Stimulated activated naive CD8-positive, alpha-beta T cell treated with anti-CD3 and anti-CD28 coated beads, Interleukin-15, amount 100 ng/mL, for 72 hours (primary cell): Measurements from ENCODE around the gene MADD.

Experiments
- ATAC-seq: fragments of 150-1000 bp; cut with Tn5 transposase; 2 replicates; pipeline ENCODE4 v1.10.0; 2021; ENCODE audit warnings: mild to moderate bottlenecking, moderate library complexity
- DNase-seq, 2 donors: peaks; one replicate each; pipeline ENCODE4 v3.0.0; 2021 to 2022
- H3K27ac Mint-ChIP-seq, 2 donors: one replicate each; pipeline ENCODE4 v1.8.0; 2022; ENCODE audit warnings: mild to moderate bottlenecking in 2 of 2, mixed read lengths in 2 of 2, moderate library complexity in 2 of 2
- H3K27me3 Mint-ChIP-seq: one replicate; pipeline ENCODE4 v1.8.0; 2022; ENCODE audit warnings: mixed read lengths
- H3K4me1 Mint-ChIP-seq: one replicate; pipeline ENCODE4 v1.8.0; 2022; ENCODE audit warnings: mild to moderate bottlenecking, mixed read lengths
- H3K4me3 Mint-ChIP-seq, 2 donors: one replicate each; pipeline ENCODE4 v1.8.0; 2022; ENCODE audit warnings: mild to moderate bottlenecking in 2 of 2, mixed read lengths in 2 of 2, moderate library complexity in 1 of 2
- H3K9me3 Mint-ChIP-seq, 2 donors: one replicate each; pipeline ENCODE4 v1.8.0; 2022; ENCODE audit warnings: mixed read lengths in 2 of 2

MADD gene

DNA sequence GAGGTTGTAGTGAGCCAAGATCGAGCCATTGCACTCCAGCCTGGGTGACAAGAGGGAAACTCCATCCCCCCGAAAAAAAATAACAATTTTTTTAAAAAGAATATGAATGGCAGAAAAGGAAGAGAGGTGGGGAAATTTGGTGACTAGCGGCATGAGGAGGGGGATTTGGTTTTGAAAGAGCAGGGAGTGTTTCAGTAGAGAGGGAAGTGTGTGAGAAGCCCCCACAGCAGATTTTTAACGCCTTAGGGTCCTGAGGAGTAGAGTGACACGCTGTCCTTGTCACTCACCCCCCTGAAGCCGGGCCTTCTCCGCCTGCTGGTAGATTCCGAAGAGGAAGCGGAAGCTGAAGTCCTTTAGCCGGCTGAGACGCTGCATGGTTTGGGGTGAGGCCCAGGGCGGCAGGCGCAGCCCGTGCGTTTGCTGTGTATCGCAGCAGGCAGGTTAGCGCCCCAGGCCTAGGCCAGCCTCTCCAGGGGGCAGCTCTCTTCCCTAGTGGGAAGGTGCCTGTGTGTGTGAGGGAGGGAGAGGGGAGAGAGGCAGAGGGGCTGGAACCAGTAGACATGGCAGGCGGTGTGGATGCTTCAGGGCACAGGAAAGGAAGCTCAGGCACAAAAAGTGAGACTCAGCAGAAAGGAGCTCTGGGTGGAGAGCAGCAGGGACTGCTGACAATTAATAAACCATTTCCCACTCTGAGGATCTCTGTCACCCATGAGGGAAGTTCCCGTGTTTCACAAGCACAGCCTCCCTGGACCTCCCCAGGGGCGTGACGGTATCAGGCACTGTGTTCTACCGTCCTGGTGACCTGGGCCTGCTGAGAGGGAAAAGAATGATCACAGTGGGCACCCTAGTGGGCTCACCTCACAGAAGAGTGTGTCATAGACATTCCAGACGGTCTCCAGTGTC lies 25.2 kb upstream of the MADD start:
- no peak for DNase-seq
- Mint-ChIP-seq H3K27ac (peak overlapping the region; percentile 22 to 85), H3K27me3 (no peaks in the 10 kb centered on the region), H3K4me3 (no peak overlapping the region), H3K9me3 (no peaks in the 10 kb centered on the region), H3K4me1 (peaks cover 36% of the 10 kb centered on the region)
- ATAC-seq, result no peak

DNA sequence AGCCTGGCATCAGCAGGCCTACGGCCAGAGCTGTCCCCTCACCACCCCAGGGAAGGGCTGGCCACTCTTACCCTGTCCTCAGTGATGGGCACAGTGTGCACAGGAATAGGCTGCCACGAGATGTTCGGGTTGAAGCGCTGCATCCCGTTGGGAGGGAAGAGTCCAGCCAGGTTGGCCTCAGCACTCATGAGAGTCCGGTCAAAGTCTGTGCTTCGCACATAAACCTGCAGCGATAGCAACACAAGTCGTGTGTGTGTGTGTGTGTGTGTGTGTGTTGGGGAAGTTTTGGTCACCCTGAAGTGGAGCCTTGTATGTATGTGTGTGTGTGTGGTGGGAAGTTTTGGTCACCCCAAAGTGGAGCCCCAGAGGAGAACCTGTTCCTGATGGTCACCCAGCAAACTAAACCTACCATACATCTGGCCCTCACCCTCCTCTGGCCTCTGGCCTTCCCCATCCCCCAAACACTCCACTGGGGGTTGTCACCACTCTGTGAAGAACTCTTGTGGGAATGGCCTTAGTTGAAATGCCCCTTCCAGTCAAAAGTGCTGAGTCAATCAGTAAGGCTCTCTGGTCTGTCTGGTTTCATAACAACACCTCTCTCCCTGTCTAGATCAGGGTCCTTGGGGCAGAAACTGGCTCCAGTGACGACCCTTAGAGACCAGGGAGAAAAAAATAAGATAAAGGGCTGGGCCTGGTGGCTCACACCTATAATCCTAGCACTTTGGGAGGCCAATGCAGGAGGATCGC lies 24.1 kb upstream of the MADD start:
- Mint-ChIP-seq H3K27ac (peak overlapping the region in 1 of 2 donors; percentile 82), H3K9me3 (no peaks in the 10 kb centered on the region)

DNA sequence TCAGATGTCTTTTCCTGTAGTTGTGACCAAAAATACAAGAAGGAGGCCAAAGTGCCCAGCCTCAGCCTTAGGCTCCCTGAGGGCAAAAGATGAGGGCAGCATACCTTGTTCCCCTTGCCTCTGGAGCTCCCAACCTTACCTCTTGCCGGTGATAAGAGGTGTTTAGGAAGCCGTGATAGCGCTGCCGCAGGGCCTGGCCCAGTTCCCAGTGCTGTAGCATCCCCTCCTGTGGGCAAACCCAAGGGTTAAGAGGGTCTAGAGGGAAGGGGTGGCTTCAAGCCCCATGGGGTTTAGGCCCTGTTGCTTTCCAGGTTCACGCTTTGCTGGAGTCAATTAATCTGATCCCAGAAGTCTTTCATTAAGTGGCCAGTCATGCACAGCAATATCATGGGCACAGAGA lies 22.4 kb upstream of the MADD start:
- no peaks in the 10 kb centered on the region for H3K27me3 Mint-ChIP-seq
- DNase-seq (no peak), ATAC-seq (no peak)
- H3K4me3 Mint-ChIP-seq, result peak overlapping the region; percentile 89 to 98
- H3K4me1 Mint-ChIP-seq, result peaks cover 21% of the 10 kb centered on the region
- peak overlapping the region in 1 of 2 donors; percentile 63 for H3K27ac Mint-ChIP-seq
- H3K9me3 Mint-ChIP-seq, result no peaks in the 10 kb centered on the region

More for the DNA sequence above, 24.1 kb upstream of the MADD start:
- Mint-ChIP-seq H3K27me3 (no peaks in the 10 kb centered on the region), H3K4me3 (no peak overlapping the region), H3K4me1 (peaks cover 33% of the 10 kb centered on the region)
- DNase-seq, result no peak
- ATAC-seq, result no peak

DNA sequence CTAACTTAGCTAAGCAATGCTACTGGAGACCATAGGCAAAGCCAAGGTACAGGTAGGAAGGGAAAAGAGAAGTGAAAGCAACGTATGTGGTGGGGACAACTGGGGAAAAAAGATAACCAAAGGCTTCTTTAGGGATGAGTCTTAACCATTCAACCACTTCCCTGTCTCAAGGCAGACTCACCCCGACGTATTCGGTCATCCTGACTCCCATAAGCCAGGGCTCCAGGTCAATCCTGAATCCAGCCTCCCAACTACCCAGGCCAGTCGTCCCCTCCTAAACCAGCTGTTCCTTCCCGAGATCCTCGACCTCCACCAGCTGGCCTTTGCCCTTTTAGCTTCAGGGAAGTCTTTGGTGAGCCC lies 21.6 kb upstream of the MADD start:
- peaks cover 21% of the 10 kb centered on the region for H3K4me1 Mint-ChIP-seq
- H3K4me3 Mint-ChIP-seq, result peak overlapping the region; percentile 89 to 98
- H3K9me3 Mint-ChIP-seq, result no peaks in the 10 kb centered on the region
- ATAC-seq (peak; percentile 34), DNase-seq (no peak)
- H3K27me3 Mint-ChIP-seq, result no peaks in the 10 kb centered on the region
- H3K27ac Mint-ChIP-seq, result peak overlapping the region; percentile 99

DNA sequence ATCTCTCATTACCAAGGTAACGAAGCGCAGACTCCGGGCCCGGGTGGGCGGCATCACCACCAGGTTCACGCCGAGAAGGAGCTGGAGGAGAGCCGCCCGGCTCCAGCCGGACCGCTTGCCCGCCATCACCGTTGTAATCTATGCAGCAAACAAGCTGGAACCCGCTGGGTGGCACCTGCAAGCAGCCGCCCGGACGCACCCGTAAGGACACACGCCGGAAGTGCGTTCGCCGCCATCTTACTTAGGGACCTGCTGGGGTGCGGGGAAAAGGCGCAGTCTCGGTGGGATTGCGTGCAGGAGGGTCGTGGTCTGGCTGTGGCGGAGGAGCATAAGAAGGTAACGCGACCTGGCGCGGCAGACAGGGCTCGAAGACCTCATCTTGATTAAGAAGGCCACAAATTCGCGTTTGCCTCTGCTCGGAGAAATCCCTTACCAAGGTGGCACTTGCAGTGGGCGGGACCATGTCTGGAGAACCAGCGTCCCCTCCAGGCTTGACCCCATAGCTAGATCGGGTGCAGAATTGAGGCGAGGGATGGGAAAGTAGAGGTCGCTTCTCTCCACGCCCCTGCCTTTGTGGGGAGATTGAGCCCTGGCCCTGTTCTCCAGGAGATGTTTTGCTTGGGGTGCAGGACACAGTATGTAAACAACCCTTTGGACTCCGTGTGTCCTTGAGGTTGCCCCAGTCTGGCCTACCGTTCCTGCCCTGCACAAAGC lies 21.1 kb upstream of the MADD start, which contains the start of gene ACP2:
Gene ACP2 (minus strand): TSS at position 151 of the 714 bp plus-strand sequence. CDS start 25 bp downstream, at position 126.
- DNase-seq (peak; percentile 90), ATAC-seq (peak; percentile 97)
- Mint-ChIP-seq H3K4me1 (peaks cover 22% of the 10 kb centered on the region), H3K27ac (peak within 1 kb of the TSS; percentile 99), H3K27me3 (no peaks in the 10 kb centered on the region), H3K4me3 (peak within 1 kb of the TSS; percentile 89 to 98), H3K9me3 (no peaks in the 10 kb centered on the region)

DNA sequence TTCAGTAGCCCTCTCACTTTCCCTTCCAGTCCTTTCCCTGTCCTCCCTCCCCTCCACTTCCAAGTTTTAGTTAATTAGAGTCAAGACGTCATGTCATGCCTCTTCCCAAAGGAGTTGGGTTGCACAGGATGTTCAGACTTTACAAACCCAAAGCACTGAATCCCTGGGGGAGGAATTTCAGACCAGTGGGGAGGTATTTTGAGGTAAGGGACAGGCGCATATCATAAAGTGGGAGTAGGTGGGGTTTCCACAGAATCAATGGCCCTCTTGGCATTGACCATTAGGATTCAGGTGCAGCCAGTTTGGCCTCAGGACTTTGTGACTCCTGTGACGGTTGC lies 20.6 kb upstream of the MADD start:
- Mint-ChIP-seq H3K4me3 (peak overlapping the region; percentile 89 to 98), H3K27me3 (no peaks in the 10 kb centered on the region), H3K27ac (peak overlapping the region; percentile 99), H3K4me1 (peaks cover 24% of the 10 kb centered on the region), H3K9me3 (no peaks in the 10 kb centered on the region)
- DNase-seq (no peak), ATAC-seq (no peak)

- Mint-ChIP-seq H3K4me3 (no peak overlapping the region), H3K27ac (no peak overlapping the region), H3K9me3 (no peaks in the 10 kb centered on the region), H3K27me3 (no peaks in the 10 kb centered on the region), H3K4me1 (peaks cover 27% of the 10 kb centered on the region)
- no peak for ATAC-seq
- no peak for DNase-seq
Measured at GRCh38 chr11:47251751-47252150, 18.2 kb upstream of the MADD start.

GRCh38 chr11:47253660-47254059 lies 16.3 kb upstream of the MADD start:
- Mint-ChIP-seq H3K4me3 (no peak overlapping the region), H3K9me3 (no peaks in the 10 kb centered on the region), H3K27ac (no peak overlapping the region), H3K4me1 (peaks cover 27% of the 10 kb centered on the region), H3K27me3 (no peaks in the 10 kb centered on the region)
- no peak for ATAC-seq
- DNase-seq, result no peak

GRCh38 chr11:47254386-47254785 lies 15.5 kb upstream of the MADD start:
- Mint-ChIP-seq H3K4me3 (no peak overlapping the region), H3K4me1 (peaks cover 32% of the 10 kb centered on the region), H3K27ac (peak overlapping the region in 1 of 2 donors; percentile 64), H3K9me3 (no peaks in the 10 kb centered on the region), H3K27me3 (no peaks in the 10 kb centered on the region)
- no peak for DNase-seq
- ATAC-seq, result no peak

DNA sequence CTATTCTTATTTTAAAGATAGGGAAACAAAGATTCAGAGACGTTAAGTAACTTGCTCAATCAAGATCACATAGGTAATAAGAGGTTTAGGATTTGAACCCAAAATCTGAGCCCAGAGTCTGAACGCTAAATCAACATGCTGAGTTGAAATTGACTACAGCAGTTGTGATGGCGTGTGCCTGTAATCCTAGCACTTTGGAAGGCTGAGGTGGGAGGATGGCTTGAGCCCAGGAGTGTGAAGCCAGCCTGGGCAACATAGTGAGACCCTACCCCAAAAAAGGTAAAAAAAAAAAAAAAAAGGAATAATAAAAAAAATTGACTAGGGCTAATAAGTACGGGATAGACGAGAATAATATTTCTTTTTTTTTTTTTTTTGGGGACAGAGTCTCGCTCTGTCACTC lies 13.6 kb upstream of the MADD start:
- DNase-seq (no peak), ATAC-seq (no peak)
- Mint-ChIP-seq H3K27ac (no peak overlapping the region), H3K4me1 (peaks cover 41% of the 10 kb centered on the region), H3K4me3 (no peak overlapping the region), H3K27me3 (no peaks in the 10 kb centered on the region), H3K9me3 (no peaks in the 10 kb centered on the region)

DNA sequence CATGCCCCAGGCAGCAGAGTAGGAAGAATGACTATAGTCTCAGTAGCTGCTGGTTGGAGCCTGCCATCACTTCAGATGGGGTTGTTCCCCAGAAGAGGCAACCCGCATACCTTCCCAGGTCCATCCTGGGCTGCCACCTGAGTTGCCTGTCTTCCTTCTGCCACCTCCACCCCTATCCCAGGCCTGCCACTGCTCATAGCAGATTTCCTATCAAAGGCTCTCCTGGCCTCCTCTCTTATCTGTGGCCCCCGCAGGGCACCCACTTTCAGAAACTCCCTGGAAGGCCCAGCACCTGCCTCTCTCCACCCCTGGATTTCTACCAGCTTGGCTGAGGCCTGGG lies 12.8 kb upstream of the MADD start:
- Mint-ChIP-seq H3K9me3 (no peaks in the 10 kb centered on the region), H3K4me1 (peaks cover 41% of the 10 kb centered on the region), H3K27me3 (no peaks in the 10 kb centered on the region), H3K4me3 (no peak overlapping the region), H3K27ac (no peak overlapping the region)
- DNase-seq (no peak), ATAC-seq (no peak)

DNA sequence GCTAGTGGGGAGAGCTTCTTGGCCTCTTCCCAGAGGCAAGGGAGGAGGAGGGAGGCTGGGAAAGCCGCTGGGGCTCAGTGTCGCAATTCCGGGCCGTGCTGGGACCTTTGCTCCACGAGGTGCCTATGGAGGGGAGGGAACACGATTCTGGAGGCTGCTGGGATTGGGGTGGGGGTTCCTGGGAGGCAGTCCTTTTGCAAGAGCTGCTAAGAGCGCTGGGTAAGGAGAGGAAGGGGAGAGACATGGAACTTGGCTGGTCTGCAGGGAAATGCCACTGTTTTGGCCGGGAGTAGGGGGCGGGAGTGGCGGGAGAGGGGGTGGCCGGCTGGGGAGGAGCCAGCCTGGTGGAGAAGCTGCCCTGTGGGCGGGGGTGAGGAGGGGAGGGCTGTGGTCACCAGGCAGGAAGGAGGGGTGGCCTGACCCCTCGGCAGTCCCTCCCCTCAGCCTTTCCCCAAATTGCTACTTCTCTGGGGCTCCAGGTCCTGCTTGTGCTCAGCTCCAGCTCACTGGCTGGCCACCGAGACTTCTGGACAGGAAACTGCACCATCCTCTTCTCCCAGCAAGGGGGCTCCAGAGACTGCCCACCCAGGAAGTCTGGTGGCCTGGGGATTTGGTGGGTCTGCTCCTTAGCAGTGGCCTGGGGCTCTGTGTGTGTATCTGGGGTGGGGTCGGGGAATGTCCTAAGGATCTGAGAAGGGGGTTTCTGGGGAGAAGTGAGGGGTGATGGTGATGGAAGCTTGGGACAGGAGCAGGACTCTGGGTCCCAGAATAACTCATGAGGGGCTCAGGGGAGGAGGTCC lies 12.2 kb upstream of the MADD start, which contains the start of gene NR1H3:
Gene NR1H3 (plus strand): TSS at position 480 of the 800 bp plus-strand sequence. CDS start 1,221 bp downstream, outside the sequence.
- Mint-ChIP-seq H3K27ac (peak within 1 kb of the TSS in 1 of 2 donors; percentile 82), H3K4me1 (peaks cover 41% of the 10 kb centered on the region), H3K4me3 (no peak within 1 kb of the TSS), H3K9me3 (no peaks in the 10 kb centered on the region), H3K27me3 (no peaks in the 10 kb centered on the region)
- DNase-seq, result no peak
- ATAC-seq, result peak; percentile 55

- H3K9me3 Mint-ChIP-seq, result no peaks in the 10 kb centered on the region
- H3K4me3 Mint-ChIP-seq, result no peak overlapping the region
- no peak overlapping the region for H3K27ac Mint-ChIP-seq
Measured at GRCh38 chr11:47258317-47258902, 11.5 kb upstream of the MADD start.

GRCh38 chr11:47259232-47259977 lies 10.5 kb upstream of the MADD start:
- Mint-ChIP-seq H3K4me1 (peaks cover 34% of the 10 kb centered on the region), H3K27me3 (no peaks in the 10 kb centered on the region), H3K9me3 (no peaks in the 10 kb centered on the region), H3K27ac (peak overlapping the region in 1 of 2 donors; percentile 60), H3K4me3 (no peak overlapping the region)
- ATAC-seq, result peak; percentile 90
- DNase-seq, result peak in 1 of 2 donors; percentile 38

More at GRCh38 chr11:47258317-47258902, 11.5 kb upstream of the MADD start:
- no peak for ATAC-seq
- H3K27me3 Mint-ChIP-seq, result no peaks in the 10 kb centered on the region
- H3K4me1 Mint-ChIP-seq, result peaks cover 41% of the 10 kb centered on the region
- no peak for DNase-seq
